Naive thymus-derived CD4-positive, alpha-beta T cell (primary cell): ENCODE data around the gene UBL7. TPM values are rescaled to one million over a fixed set of nuclear protein-coding genes. Genes with fewer than 3 reads are reported as not detected.

ENCODE experiments used
- ATAC-seq: fragments of 150-1000 bp; cut with Tn5 transposase; 2 replicates; pipeline ENCODE4 v1.10.0; 2021; ENCODE audit warnings: mild to moderate bottlenecking, moderate library complexity
- CTCF ChIA-PET: fragments of 350-600 bp; sonication (Branson Sonifier 250); formaldehyde crosslinking; loops from one replicate; lab custom pipeline; 2021; ENCODE audit warnings: antibody characterized with exemption; lab: Charles Lee
- POLR2A ChIA-PET: fragments of 350-600 bp; sonication (Branson Sonifier 250); formaldehyde crosslinking; loops from one replicate; lab custom pipeline; 2021; ENCODE audit warnings: antibody characterized with exemption, inconsistent platforms; lab: Charles Lee
- DNase-seq, 9 donors: peaks; one replicate each; pipeline versions ENCODE4 v3.0.0 to v3.0.0-alpha.2; 2020 to 2022; ENCODE audit warnings: mixed read lengths in 1 of 9
- H3K27ac ChIP-seq: one replicate; pipeline ENCODE4 v1.7.0; 2013; ENCODE audit warnings: mild to moderate bottlenecking, low read depth, low read length, moderate library complexity
- H3K27me3 ChIP-seq, 2 donors: one replicate each; pipeline ENCODE4 v1.7.0; 2013; ENCODE audit warnings: low read length in 2 of 2, mild to moderate bottlenecking in 2 of 2, moderate library complexity in 2 of 2; ENCODE audit not compliant: control insufficient read depth in 2 of 2, insufficient read depth in 2 of 2
- H3K36me3 ChIP-seq, 3 experiments: 1 replicate in 2 of 3; 2 replicates in 1 of 3; pipeline ENCODE4 v1.7.0; 2013; ENCODE audit warnings: low read length in 3 of 3, mild to moderate bottlenecking in 3 of 3, moderate library complexity in 1 of 3; ENCODE audit not compliant: insufficient read depth in 3 of 3, control insufficient read depth in 2 of 3
- H3K4me1 ChIP-seq, 2 donors: one replicate each; pipeline ENCODE4 v1.7.0; 2013; ENCODE audit warnings: low read length in 2 of 2, mild to moderate bottlenecking in 2 of 2, moderate library complexity in 1 of 2; ENCODE audit not compliant: control insufficient read depth in 2 of 2, insufficient read depth in 2 of 2
- H3K4me3 ChIP-seq: 2 replicates; pipeline ENCODE4 v1.7.0; 2013; ENCODE audit warnings: mild to moderate bottlenecking, low read length
- H3K9me3 ChIP-seq, 3 experiments: 1 replicate in 2 of 3; 2 replicates in 1 of 3; pipeline ENCODE4 v1.7.0; 2013; ENCODE audit warnings: low read length in 3 of 3; ENCODE audit not compliant: control insufficient read depth in 2 of 3
- H3K27ac Mint-ChIP-seq, 9 donors: one replicate each; pipeline ENCODE4 v1.8.0; 2020 to 2022; ENCODE audit warnings: mixed read lengths in 9 of 9, mild to moderate bottlenecking in 8 of 9, moderate library complexity in 5 of 9, inconsistent platforms in 2 of 9
- H3K27me3 Mint-ChIP-seq, 5 donors: one replicate each; pipeline ENCODE4 v1.8.0; 2021 to 2022; ENCODE audit warnings: mixed read lengths in 5 of 5, mild to moderate bottlenecking in 1 of 5
- H3K36me3 Mint-ChIP-seq, 5 donors: one replicate each; pipeline ENCODE4 v1.8.0; 2020 to 2022; ENCODE audit warnings: mixed read lengths in 5 of 5, mild to moderate bottlenecking in 3 of 5, inconsistent platforms in 1 of 5
- H3K4me1 Mint-ChIP-seq, 7 donors: one replicate each; pipeline ENCODE4 v1.8.0; 2020 to 2022; ENCODE audit warnings: mixed read lengths in 7 of 7, mild to moderate bottlenecking in 3 of 7, inconsistent platforms in 1 of 7
- H3K4me3 Mint-ChIP-seq, 10 donors: one replicate each; pipeline ENCODE4 v1.8.0; 2020 to 2022; ENCODE audit warnings: mild to moderate bottlenecking in 10 of 10, mixed read lengths in 10 of 10, moderate library complexity in 6 of 10, inconsistent platforms in 2 of 10
- H3K9me3 Mint-ChIP-seq, 11 donors: one replicate each; pipeline ENCODE4 v1.8.0; 2020 to 2022; ENCODE audit warnings: mixed read lengths in 11 of 11, mild to moderate bottlenecking in 4 of 11, inconsistent platforms in 1 of 11, moderate library complexity in 1 of 11
- intact Hi-C, 2 donors: fragments of 100-400 bp; cut with micrococcal nuclease; formaldehyde crosslinking; loops; one replicate each; pipeline ENCODE4 v1.15.1; 2023
- polyA plus RNA-seq, 2 donors: library from polyadenylated mRNA; unstranded; fragments of 300-500 nt; fragmentation: Illumina TruSeq; gene quantifications; one replicate each; pipeline ENCODE4 v1.2.3, GENCODE V29; 2021
- total RNA-seq, 6 experiments: library from RNA in 5 of 6; stranded (reverse) in 5 of 6; gene quantifications; 1 replicate in 5 of 6; 2 replicates in 1 of 6; pipeline ENCODE4 v1.2.3 and lab custom pipeline; 2021 to 2026

Gene UBL7
- total and polyA plus RNA-seq, 7 experiments from 2014 or later: 20.2 to 127 (median 44.0) TPM

- ChIA-PET POLR2A (no interaction called here), CTCF (no interaction called here)
- Histone ChIP-seq H3K4me1 (peaks cover 0 to 25% of the 10 kb centered on the region in 2 donors), H3K4me3 (no peak overlapping the region), H3K27ac (no peak overlapping the region), H3K9me3 (no peaks in the 10 kb centered on the region), H3K36me3 (no peaks in the 10 kb centered on the region), H3K27me3 (no peaks in the 10 kb centered on the region)
- peak overlapping the region in 2 of 9 donors; percentile 6 to 54 for H3K27ac Mint-ChIP-seq
- ATAC-seq: no peak
- DNase-seq: no peak
- H3K9me3 Mint-ChIP-seq: no peaks in the 10 kb centered on the region
- intact Hi-C loops: no loop called here
- peaks cover 0 to 47% (median under 1%) of the 10 kb centered on the region in 7 donors for H3K4me1 Mint-ChIP-seq
- no peaks in the 10 kb centered on the region for H3K27me3 Mint-ChIP-seq
- peaks cover 0 to 6% (median 0%) of the 10 kb centered on the region in 5 donors for H3K36me3 Mint-ChIP-seq
- H3K4me3 Mint-ChIP-seq: no peak overlapping the region
These were observed 40.6 kb downstream of the UBL7 start for GRCh38 chr15:74420193-74420905.

DNA sequence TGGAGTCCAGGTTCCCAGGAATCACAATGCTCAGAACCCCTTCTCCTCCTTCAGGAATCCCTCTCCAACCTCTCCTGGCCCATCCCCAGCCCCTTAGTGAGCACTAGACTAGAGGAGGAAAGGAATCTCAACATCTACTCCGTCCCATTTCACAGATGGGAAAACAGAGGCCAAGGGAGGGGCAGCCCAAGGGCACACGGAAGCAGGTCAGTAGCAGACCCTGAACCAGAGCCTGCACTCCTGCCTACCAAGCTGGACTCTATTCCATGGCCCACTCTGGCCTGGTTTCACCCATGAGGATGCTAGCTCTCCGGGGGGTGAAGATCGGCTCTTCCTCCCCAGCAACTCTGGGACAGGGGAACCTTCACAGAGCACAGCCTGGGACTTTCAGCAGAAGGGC lies 41.5 kb downstream of the UBL7 start:
- CTCF ChIA-PET: no interaction called here
- peaks cover 0 to 25% of the 10 kb centered on the region in 2 donors for H3K4me1 ChIP-seq

DNA sequence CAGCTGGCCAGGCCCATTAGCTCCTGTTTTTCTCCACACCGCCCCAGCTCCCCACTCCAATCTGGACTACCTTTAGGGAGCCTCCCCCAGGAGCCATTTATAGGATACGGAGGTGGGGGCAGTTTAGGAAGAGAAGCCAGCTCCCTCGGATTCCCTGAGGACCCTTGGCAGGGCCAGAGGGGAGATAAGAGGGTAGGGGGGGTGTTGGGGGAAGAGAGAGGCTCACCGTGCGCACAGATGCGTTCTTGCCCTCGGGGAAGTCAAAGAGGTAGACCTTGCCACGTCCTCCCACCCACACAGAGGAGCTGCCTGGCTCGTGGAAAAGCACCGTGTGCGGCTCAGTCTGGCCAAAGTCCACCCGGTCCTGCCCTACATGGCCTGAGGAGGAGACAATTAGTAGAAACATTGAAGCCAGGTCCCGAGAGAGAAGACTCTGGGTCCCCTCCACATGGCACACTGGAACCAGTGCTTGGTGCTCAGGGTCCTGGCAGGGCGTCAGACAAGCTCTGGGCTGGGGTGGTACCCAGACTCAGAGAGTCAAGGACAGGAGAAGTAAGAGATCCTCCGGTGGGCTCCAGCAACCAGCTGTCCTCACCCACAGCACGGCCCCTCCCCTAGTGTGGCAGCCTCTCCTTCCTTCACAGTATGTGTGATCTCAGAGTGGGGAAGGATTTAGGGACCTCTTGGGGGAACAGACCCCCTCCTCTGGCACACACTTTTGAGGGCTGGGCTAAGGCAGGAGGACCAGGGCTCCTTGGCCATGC lies 42.2 kb downstream of the UBL7 start:
- Histone ChIP-seq H3K36me3 (no peaks in the 10 kb centered on the region), H3K9me3 (no peaks in the 10 kb centered on the region), H3K27ac (no peak overlapping the region), H3K4me3 (no peak overlapping the region), H3K27me3 (no peaks in the 10 kb centered on the region), H3K4me1 (peaks cover 0 to 25% of the 10 kb centered on the region in 2 donors)
- intact Hi-C loops: loop anchor here in 1 of 2 donors (2.0 kb wide), 1 partner anchor 14 kb away; the partner anchor contains the start of gene SEMA7A
- DNase-seq: no peak
- Mint-ChIP-seq H3K4me1 (peaks cover 0 to 46% (median 4%) of the 10 kb centered on the region in 7 donors), H3K4me3 (no peak overlapping the region), H3K9me3 (no peaks in the 10 kb centered on the region), H3K27ac (peak overlapping the region in 1 of 9 donors; percentile 10), H3K27me3 (no peaks in the 10 kb centered on the region), H3K36me3 (peaks cover 0 to 7% (median 0%) of the 10 kb centered on the region in 5 donors)
- CTCF ChIA-PET: no interaction called here
- POLR2A ChIA-PET: no interaction called here
- ATAC-seq: no peak

More for the DNA sequence above, 41.5 kb downstream of the UBL7 start:
- H3K27ac ChIP-seq: no peak overlapping the region
- POLR2A ChIA-PET: no interaction called here
- no peaks in the 10 kb centered on the region for H3K27me3 Mint-ChIP-seq
- no peaks in the 10 kb centered on the region for H3K27me3 ChIP-seq
- ATAC-seq (no peak), DNase-seq (no peak)
- no peaks in the 10 kb centered on the region for H3K9me3 Mint-ChIP-seq
- no peaks in the 10 kb centered on the region for H3K36me3 ChIP-seq
- H3K4me1 Mint-ChIP-seq: peaks cover 0 to 48% (median under 1%) of the 10 kb centered on the region in 7 donors
- peak overlapping the region in 1 of 10 donors; percentile 32 for H3K4me3 Mint-ChIP-seq
- peak overlapping the region in 1 of 9 donors; percentile 29 for H3K27ac Mint-ChIP-seq
- intact Hi-C loops: loop anchor here in 1 of 2 donors (2.0 kb wide), 1 partner anchor 13 kb away; the partner anchor contains the start of gene SEMA7A
- peaks cover 0 to 7% (median 0%) of the 10 kb centered on the region in 5 donors for H3K36me3 Mint-ChIP-seq
- no peak overlapping the region for H3K4me3 ChIP-seq
- no peaks in the 10 kb centered on the region for H3K9me3 ChIP-seq

GRCh38 chr15:74417670-74418069 lies 43.3 kb downstream of the UBL7 start:
- Histone ChIP-seq H3K27me3 (no peaks in the 10 kb centered on the region), H3K27ac (no peak overlapping the region), H3K4me3 (no peak overlapping the region), H3K36me3 (peaks cover 0 to 8% (median 0%) of the 10 kb centered on the region in 3 experiments), H3K4me1 (peaks cover 0 to 22% of the 10 kb centered on the region in 2 donors), H3K9me3 (no peaks in the 10 kb centered on the region)
- ChIA-PET CTCF (no interaction called here), POLR2A (no interaction called here)
- no peak for DNase-seq
- Mint-ChIP-seq H3K4me1 (peaks cover 0 to 43% (median 4%) of the 10 kb centered on the region in 7 donors), H3K4me3 (no peak overlapping the region), H3K27ac (no peak overlapping the region), H3K36me3 (peaks cover 0 to 12% (median 0%) of the 10 kb centered on the region in 5 donors), H3K27me3 (no peaks in the 10 kb centered on the region), H3K9me3 (no peaks in the 10 kb centered on the region)
- intact Hi-C loops: loop anchor here in 1 of 2 donors (2.0 kb wide), 1 partner anchor 15 kb away; the partner anchor contains the start of gene SEMA7A
- ATAC-seq: no peak

- Histone ChIP-seq H3K27me3 (no peaks in the 10 kb centered on the region), H3K27ac (no peak overlapping the region), H3K4me3 (no peak overlapping the region), H3K36me3 (peaks cover 0 to 10% (median 0%) of the 10 kb centered on the region in 3 experiments), H3K4me1 (peaks cover 0 to 22% of the 10 kb centered on the region in 2 donors), H3K9me3 (no peaks in the 10 kb centered on the region)
- no peak overlapping the region for H3K4me3 Mint-ChIP-seq
- peaks cover 0 to 42% (median 4%) of the 10 kb centered on the region in 7 donors for H3K4me1 Mint-ChIP-seq
- H3K27ac Mint-ChIP-seq: no peak overlapping the region
- POLR2A ChIA-PET: no interaction called here
- no peaks in the 10 kb centered on the region for H3K9me3 Mint-ChIP-seq
- ATAC-seq (no peak), DNase-seq (no peak)
- intact Hi-C loops: no loop called here
- H3K27me3 Mint-ChIP-seq: no peaks in the 10 kb centered on the region
- peaks cover 0 to 14% (median 0%) of the 10 kb centered on the region in 5 donors for H3K36me3 Mint-ChIP-seq
- CTCF ChIA-PET: no interaction called here
These were observed 43.7 kb downstream of the UBL7 start for GRCh38 chr15:74417225-74417624.

- ChIA-PET POLR2A (no interaction called here), CTCF (no interaction called here)
- Mint-ChIP-seq H3K27me3 (no peaks in the 10 kb centered on the region), H3K9me3 (no peaks in the 10 kb centered on the region), H3K4me1 (peaks cover 0 to 39% (median 4%) of the 10 kb centered on the region in 7 donors), H3K36me3 (peaks cover 0 to 12% (median 0%) of the 10 kb centered on the region in 5 donors), H3K4me3 (peak overlapping the region in 1 of 10 donors; percentile 10), H3K27ac (peak overlapping the region in 4 of 9 donors; percentile 23 to 70 (median 44))
- Histone ChIP-seq H3K4me1 (peaks cover 0 to 18% of the 10 kb centered on the region in 2 donors), H3K4me3 (no peak overlapping the region), H3K36me3 (peaks cover 0 to 10% (median 0%) of the 10 kb centered on the region in 3 experiments), H3K9me3 (no peaks in the 10 kb centered on the region), H3K27me3 (no peaks in the 10 kb centered on the region), H3K27ac (no peak overlapping the region)
- no peak for DNase-seq
- intact Hi-C loops: no loop called here
- ATAC-seq: no peak
These were observed 44.7 kb downstream of the UBL7 start for GRCh38 chr15:74415966-74416916.
